GM20000 (cell line): ENCODE results near the gene LMNA.
"Not testable (repeated sequence)": the region's sequence is repeated elsewhere in the genome, so short reads cannot be mapped to it uniquely, and the experiment has no call there.

Source experiments
- DNase-seq: peaks from one replicate; pipeline ENCODE4 v3.0.0; 2012; ENCODE audit warnings: low spot score
- TF ChIP-seq, protein P1 (sequence below): IDR thresholded peaks from 2 replicates; pipeline ENCODE4 v1.5.1; 2012; ENCODE audit warnings: mild to moderate bottlenecking, control low read depth; ENCODE audit errors: extremely low read depth, missing control alignments

Gene LMNA

DNA sequence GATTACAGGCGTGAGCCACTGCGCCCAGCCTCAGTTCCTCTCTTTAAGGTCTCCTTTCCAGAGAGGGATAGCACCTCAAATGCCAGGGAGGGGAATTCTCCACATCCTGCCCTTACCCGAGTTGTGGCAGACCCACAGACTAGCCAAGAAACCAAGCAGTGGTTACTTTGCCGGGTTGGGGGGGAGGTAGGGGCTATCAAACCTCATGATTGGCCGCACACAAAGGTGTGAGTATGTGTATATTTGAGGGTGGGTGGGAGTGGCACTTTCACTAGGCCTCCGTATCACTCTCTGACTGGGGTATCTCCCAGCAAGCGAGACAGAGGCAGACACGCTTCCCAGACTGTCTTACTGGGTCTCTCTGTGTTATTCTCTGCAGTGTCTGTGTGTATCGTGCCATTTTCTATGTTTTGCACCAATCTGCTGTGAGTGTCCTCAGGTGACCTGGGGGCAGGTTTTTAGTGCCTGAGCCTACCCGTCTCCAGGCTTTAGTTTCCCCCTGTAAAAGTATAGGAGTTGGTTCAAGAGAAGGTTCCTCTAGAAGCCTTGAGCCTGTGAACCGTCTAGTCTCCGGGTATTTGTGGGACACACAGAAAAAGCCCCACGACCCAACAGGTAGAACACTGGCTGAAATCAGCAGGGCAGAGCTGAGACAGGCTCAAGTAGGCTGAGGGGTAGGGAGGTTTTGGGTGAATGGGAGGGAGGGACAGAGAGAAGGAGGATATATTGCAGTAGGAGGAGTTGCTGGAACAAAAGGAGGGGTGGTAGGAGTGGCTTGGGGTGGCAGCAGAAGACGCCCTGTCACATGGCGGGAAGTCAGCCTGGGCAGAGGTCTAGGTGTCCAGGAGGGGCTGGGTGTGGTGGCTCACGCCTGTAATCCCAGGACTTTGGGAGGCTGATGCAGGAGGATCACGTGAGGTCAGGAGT, 10.3 kb downstream of the LMNA start:
- no peak for DNase-seq
- TF ChIP-seq, protein P1, sequence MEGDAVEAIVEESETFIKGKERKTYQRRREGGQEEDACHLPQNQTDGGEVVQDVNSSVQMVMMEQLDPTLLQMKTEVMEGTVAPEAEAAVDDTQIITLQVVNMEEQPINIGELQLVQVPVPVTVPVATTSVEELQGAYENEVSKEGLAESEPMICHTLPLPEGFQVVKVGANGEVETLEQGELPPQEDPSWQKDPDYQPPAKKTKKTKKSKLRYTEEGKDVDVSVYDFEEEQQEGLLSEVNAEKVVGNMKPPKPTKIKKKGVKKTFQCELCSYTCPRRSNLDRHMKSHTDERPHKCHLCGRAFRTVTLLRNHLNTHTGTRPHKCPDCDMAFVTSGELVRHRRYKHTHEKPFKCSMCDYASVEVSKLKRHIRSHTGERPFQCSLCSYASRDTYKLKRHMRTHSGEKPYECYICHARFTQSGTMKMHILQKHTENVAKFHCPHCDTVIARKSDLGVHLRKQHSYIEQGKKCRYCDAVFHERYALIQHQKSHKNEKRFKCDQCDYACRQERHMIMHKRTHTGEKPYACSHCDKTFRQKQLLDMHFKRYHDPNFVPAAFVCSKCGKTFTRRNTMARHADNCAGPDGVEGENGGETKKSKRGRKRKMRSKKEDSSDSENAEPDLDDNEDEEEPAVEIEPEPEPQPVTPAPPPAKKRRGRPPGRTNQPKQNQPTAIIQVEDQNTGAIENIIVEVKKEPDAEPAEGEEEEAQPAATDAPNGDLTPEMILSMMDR: no peak

DNA sequence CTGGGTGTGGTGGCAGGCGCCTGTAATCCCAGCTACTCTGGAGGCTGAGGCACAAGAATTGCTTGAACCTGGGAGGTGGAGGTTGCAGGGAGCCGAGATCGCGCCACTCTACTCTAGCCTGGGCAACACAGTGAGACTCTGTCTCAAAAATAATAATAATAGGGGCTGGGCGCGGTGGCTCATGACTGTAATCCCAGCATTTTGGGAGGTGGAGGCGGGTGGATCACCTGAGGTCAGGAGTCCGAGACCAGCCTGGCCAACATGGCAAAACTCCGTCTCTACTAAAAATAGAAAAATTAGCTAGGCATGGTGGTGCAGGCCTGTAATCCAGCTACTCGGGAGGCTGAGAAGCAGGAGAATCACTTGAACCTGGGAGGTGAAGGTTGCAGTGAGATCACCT, 11.0 kb downstream of the LMNA start:
- not testable (repeated sequence) for DNase-seq

DNA sequence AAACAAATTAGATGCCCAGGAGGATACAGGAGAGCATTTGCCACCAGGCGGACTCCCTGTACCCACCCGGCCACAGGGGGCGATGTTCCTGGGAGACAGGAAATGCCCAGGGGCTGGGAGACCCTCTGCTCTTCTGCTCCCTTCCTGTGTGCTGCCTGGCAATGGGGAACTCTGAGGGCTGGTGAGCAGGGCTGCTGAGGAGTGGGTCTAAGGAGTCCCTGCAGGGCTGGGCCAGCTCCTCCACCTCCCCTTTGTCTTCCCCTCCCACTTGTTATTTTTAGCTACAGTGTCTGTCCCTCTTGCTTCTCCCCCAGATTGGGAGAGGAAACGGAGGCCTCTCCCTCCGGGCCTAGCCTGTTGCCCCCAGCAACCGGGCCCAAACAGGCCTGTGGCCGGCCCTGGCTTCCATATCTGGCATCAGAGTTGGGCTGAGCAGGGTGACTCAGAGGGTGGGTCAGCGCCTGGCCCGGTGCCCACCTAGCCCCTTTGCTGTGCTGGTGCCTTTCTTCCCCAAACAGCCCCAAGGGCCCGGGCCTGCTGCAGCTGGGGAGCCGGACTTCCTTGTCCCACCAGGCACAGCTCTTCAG, 11.6 kb downstream of the LMNA start:
- TF ChIP-seq, protein P1: no peak
- DNase-seq: no peak

DNA sequence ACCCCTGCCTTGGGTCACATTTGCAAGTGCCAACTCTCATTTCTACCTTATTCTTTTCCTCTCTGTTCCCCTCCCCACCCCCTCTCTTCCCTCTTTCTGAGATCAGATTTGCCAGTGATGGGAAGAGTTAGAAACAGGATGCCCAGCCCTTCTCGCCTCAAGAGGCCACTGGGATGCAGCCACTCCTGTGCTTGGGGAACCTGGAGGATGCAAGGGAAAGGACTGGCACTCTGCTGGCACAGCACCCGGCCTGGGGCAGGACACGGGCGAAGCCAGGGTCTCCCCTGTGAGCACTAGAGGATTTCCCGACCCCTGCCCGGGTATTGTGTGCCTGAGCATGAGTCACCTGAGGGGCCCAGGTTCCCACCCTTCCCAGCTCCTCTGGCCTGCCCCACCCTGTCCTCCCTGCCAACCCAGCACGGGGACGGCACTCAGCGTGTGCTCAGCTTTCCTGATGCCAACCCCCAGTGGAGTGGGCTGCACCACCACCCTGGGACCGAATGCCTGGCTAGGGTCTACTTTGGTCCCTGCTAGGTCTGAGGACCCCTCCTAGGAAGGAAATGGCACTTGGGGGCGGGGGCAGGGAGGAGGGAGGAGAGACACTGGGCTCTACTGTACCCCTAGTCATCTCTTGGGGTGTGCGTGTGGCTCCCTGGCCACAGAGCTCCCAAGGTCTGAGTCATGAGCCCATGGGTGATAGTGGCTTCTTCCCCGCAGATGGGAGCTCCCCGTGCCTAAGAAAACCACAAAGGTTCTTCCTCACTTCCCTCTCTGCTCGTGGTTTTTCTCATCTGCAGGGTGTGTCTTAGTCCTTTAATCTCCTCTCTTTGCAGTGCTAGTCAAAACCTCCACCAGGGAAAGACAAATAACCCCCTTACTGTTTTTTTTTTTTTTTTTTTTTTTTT, 12.4 kb downstream of the LMNA start:
- peak; percentile 66 for DNase-seq
- TF ChIP-seq, protein P1: no peak

DNA sequence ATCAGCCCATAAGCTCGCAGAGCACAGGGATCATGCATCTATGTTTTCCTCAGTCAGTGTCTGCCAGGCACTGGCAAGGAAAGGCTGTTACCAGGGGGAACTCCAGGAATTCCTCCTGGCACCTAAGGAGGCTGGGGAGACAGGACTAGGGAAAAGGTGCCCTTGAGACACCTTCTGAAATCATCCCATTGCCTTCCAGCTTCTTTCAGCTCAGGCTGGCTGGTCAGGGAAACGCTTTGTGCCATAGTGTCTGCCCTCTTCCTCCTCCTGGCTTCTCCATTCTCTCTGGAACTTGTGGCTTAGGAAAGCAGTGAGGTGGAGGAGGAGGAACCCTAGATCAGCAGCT, 13.8 kb downstream of the LMNA start:
- DNase-seq: no peak
- TF ChIP-seq, protein P1: no peak

DNA sequence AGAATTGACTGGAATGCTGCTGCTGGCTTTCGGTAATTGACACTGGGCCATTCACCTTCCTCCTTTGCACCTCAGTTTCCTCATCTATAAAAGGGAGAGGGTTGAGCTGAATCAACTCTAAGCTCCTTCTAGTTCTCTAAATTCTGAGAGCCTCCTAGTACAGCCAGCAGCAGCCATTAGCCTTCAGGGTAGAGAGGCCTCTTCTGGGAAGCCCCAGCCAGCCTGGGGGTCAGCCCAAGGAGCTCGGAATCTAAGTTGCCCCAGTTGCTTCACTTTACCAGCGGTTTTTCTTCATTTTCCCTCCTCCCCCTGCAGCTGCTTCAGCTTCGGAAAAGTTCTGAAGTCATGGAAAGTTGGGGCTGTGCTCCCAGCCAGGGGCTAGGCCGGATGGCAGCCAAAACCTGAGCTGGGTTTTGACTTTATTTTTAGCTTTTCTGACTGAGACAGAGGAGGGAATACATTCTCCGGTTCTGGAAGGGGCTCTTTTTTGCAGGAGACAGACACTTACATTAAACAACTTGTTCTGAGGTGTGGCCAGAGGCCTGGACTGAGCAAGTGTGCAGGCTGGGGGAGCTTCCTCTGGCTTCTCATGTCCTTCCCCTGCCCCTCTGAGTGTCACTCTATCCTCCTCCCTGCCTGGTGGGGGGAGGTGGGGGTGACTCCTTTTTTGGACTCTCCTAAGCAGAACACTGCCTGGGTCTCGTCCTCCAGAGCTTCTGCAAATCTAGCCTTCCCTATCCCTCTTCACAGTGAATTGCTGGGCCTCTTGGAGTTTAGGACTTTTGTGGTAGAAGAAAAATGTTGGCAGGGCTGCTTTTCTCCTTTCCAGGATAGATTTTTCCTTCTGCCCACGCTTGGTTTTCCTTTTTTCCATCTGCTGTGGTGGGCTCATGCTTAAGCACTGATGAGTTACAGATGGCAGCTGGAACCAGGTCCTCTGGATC, 14.4 kb downstream of the LMNA start:
- TF ChIP-seq, protein P1: no peak
- no peak for DNase-seq
